ENCODE measurements around the gene DISC1.

GRCh38 chr1:231731268-231731667 lies 104.7 kb downstream of the DISC1 start:
- no peak for TF ChIP-seq MEF2A (IDR thresholded peaks at IDR 0.05; ENCODE audit: borderline replicate concordance, low read depth)
- TF ChIP-seq CTCF (IDR thresholded peaks at IDR 0.05): no peak
- no peak for TF ChIP-seq JUND (IDR thresholded peaks at IDR 0.05)
- TF ChIP-seq NFIC (IDR thresholded peaks at IDR 0.05; ENCODE audit: borderline replicate concordance): no peak
- TF ChIP-seq REST (IDR thresholded peaks at IDR 0.05; ENCODE audit: low read depth, low read length): no peak
- TF ChIP-seq RFX5 (IDR thresholded peaks at IDR 0.05; ENCODE audit: low read length): no peak
- no peak for TF ChIP-seq MAX (IDR thresholded peaks at IDR 0.05; ENCODE audit: low read depth)

Data from SK-N-SH (cell line).